ENCODE results near the gene NELL2. TPM values are rescaled to one million over a fixed set of nuclear protein-coding genes. Genes with fewer than 3 reads are reported as not detected.

Gene NELL2
- total RNA-seq, 1 donor from 2014 or later, result 0.55 TPM

DNA sequence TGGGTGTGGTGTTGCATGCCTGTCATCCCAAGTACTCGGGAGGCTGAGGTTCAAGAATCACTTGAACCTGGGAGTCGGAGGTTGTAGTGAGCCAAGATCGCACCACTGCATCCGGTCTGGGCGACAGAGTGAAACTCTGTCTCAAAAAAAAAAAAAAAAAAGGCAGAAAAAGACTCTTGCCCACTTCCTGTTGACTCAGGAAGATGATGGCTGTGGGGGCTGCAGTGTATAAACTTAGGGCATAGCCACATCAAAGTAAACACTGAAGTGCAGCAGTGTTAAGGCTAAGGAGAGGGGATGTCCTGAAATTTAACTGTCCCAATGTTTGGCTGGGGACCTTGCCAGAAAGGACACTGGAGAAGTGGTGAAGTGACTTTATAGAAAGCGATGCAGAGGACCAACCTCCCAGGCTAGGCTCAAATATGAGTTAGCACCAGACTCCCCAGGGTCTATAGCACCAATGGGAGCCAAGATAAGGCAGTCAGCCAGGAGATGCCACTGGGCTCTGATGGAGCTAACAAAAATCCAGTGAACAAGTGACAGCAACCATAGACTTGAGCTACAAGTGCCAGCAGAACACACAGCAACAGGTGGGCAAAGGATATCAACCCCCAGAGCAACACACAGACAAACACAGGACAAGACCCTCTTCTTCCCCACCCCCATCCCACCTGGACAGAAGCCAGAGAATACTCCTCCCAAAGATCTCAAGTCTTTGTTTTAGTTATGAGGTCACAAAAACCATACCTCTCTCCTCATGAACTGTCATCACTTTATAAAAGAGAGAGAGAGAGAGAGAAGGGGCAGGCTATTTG, 28.0 kb downstream of the NELL2 start:
- Histone ChIP-seq H3K9me3 (replicated peaks) (no peaks in the 10 kb centered on the region), H3K27ac (replicated peaks) (no peak overlapping the region), H3K4me3 (no peak overlapping the region), H3K36me3 (no peaks in the 10 kb centered on the region), H3K27me3 (ENCODE audit: low read depth) (no peaks in the 10 kb centered on the region), H3K4me1 (no peaks in the 10 kb centered on the region)
- DNase-seq, result no peak
- no peak for TF ChIP-seq CTCF (IDR thresholded peaks at IDR 0.05; ENCODE audit: borderline replicate concordance)
- intact Hi-C loops (cut with micrococcal nuclease), result no loop called here

DNA sequence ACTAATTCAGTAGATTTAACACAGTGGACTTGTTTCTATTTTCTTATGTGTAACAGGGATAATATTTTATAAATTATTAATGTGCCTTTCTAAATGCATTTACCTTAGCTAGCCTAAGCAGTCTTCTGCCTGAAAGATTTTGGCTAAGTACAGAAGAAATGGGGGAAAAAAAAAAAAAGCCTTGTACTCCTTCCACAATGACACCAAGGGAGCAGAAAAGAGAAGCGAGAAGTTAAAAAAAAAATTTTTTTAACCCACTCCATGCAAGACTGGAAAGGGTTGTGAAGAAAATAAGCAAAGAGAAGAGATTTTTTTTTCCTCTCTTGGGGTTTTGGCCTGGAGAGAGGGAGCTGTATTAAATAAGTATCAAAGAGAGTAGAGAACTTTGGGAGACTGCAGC, 28.7 kb downstream of the NELL2 start:
- Histone ChIP-seq H3K27ac (replicated peaks) (no peak overlapping the region), H3K36me3 (no peaks in the 10 kb centered on the region), H3K4me3 (no peak overlapping the region), H3K27me3 (ENCODE audit: low read depth) (no peaks in the 10 kb centered on the region), H3K4me1 (no peaks in the 10 kb centered on the region), H3K9me3 (replicated peaks) (no peaks in the 10 kb centered on the region)
- DNase-seq, result no peak
- TF ChIP-seq CTCF (IDR thresholded peaks at IDR 0.05; ENCODE audit: borderline replicate concordance), result no peak
- intact Hi-C loops (cut with micrococcal nuclease), result no loop called here

- no peak for TF ChIP-seq CTCF (IDR thresholded peaks at IDR 0.05; ENCODE audit: borderline replicate concordance)
- Histone ChIP-seq H3K36me3 (no peaks in the 10 kb centered on the region), H3K4me3 (no peak overlapping the region), H3K4me1 (no peaks in the 10 kb centered on the region), H3K9me3 (replicated peaks) (no peaks in the 10 kb centered on the region), H3K27ac (replicated peaks) (no peak overlapping the region), H3K27me3 (ENCODE audit: low read depth) (no peaks in the 10 kb centered on the region)
- no peak for DNase-seq
- intact Hi-C loops (cut with micrococcal nuclease), result no loop called here
Measured at GRCh38 chr12:44846826-44847225, 29.3 kb downstream of the NELL2 start.

- no peak overlapping the region for H3K27ac ChIP-seq (replicated peaks)
- DNase-seq, result no peak
- H3K9me3 ChIP-seq (replicated peaks), result no peaks in the 10 kb centered on the region
- H3K27me3 ChIP-seq (ENCODE audit: low read depth), result no peaks in the 10 kb centered on the region
- TF ChIP-seq CTCF (IDR thresholded peaks at IDR 0.05; ENCODE audit: borderline replicate concordance), result no peak
- H3K4me1 ChIP-seq, result no peaks in the 10 kb centered on the region
- no peaks in the 10 kb centered on the region for H3K36me3 ChIP-seq
- no peak overlapping the region for H3K4me3 ChIP-seq
- intact Hi-C loops (cut with micrococcal nuclease), result no loop called here
Measured at GRCh38 chr12:44842669-44843068, 33.4 kb downstream of the NELL2 start.

DNA sequence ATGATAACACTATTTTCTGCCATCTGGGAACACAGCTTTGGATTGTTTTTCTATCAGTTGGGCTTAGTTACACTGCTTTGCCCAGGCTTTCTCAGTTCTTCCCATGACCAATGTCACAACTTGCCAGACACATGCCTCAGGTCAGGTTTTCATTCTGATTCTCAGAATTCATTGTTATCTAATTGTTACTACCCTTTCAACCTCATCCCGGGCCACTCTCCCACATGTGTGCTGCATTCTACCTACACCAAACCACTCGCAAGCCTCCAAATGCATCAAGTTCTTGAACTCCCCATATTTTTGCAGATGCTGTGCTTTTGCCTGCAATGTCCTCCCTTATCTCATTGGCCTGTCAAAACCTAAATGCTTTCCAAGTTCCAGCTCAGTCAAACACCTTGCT, 36.3 kb downstream of the NELL2 start:
- intact Hi-C loops (cut with micrococcal nuclease), result no loop called here
- no peak for TF ChIP-seq CTCF (IDR thresholded peaks at IDR 0.05; ENCODE audit: borderline replicate concordance)
- no peak overlapping the region for H3K27ac ChIP-seq (replicated peaks)
- H3K9me3 ChIP-seq (replicated peaks), result no peaks in the 10 kb centered on the region
- no peaks in the 10 kb centered on the region for H3K36me3 ChIP-seq
- H3K27me3 ChIP-seq (ENCODE audit: low read depth), result no peaks in the 10 kb centered on the region
- no peak for DNase-seq
- no peaks in the 10 kb centered on the region for H3K4me1 ChIP-seq
- no peak overlapping the region for H3K4me3 ChIP-seq

All from left ventricle myocardium inferior (tissue), 1 donor.